H1 (cell line): Measurements from ENCODE around the gene RBM34. TPM values are rescaled to one million over a fixed set of nuclear protein-coding genes. Genes with fewer than 3 reads are reported as not detected.
A peak's percentile ranks its signal among the peaks of the same experiment; 100 is the strongest.

ENCODE experiments used
- CTCF ChIA-PET: fragments of 300-600 bp; sonication (Branson Sonifier 250); formaldehyde crosslinking; loops from one replicate; lab custom pipeline; 2021; ENCODE audit not compliant: partially characterized antibody; lab: Charles Lee
- POLR2A ChIA-PET: fragments of 300-600 bp; sonication (Branson Sonifier 250); formaldehyde crosslinking; loops from one replicate; lab custom pipeline; 2021; ENCODE audit warnings: inconsistent platforms; ENCODE audit not compliant: partially characterized antibody; lab: Charles Lee
- DNase-seq, 2 experiments: peaks; one replicate each; pipeline versions ENCODE4 v3.0.0 to v3.0.0-alpha.2; 2010 to 2022; ENCODE audit warnings: low spot score in 2 of 2, low read depth in 1 of 2, mixed read lengths in 1 of 2
- FAIRE-seq: peaks from 2 replicates; lab custom pipeline; 2011; peaks lifted over from hg19 to GRCh38; lab: Jason Lieb, UNC
- H2AFZ ChIP-seq: 2 replicates; pipeline ENCODE4 v1.8.1; 2012; ENCODE audit warnings: low read length, inconsistent platforms
- H2AK5ac ChIP-seq: 2 replicates; pipeline ENCODE4 v1.6.1; 2013; ENCODE audit warnings: low read depth, low read length
- H2BK120ac ChIP-seq: replicated peaks from 2 replicates; pipeline ENCODE3; 2013; ENCODE audit warnings: low read depth, low read length, inconsistent platforms
- H2BK12ac ChIP-seq: 2 replicates; pipeline ENCODE4 v1.6.1; 2013; ENCODE audit warnings: low read depth, low read length
- H2BK15ac ChIP-seq: 2 replicates; pipeline ENCODE4 v1.6.1; 2013; ENCODE audit warnings: low read length
- H2BK20ac ChIP-seq: 2 replicates; pipeline ENCODE4 v1.6.1; 2013; ENCODE audit warnings: low read length
- H2BK5ac ChIP-seq: 2 replicates; pipeline ENCODE4 v1.6.1; 2013; ENCODE audit warnings: low read depth, low read length
- H3K14ac ChIP-seq: 2 replicates; pipeline ENCODE4 v1.6.1; 2013; ENCODE audit warnings: inconsistent platforms; ENCODE audit not compliant: insufficient read length
- H3K18ac ChIP-seq: 2 replicates; pipeline ENCODE4 v1.6.1; 2013; ENCODE audit warnings: low read length; ENCODE audit errors: extremely low read depth
- H3K23ac ChIP-seq: 2 replicates; pipeline ENCODE4 v1.6.1; 2013; ENCODE audit warnings: inconsistent platforms; ENCODE audit not compliant: insufficient read length
- H3K23me2 ChIP-seq: 2 replicates; pipeline ENCODE4 v1.6.1; 2013; ENCODE audit warnings: low read depth, low read length
- H3K27ac ChIP-seq: 2 replicates; pipeline ENCODE4 v1.6.1; 2011; ENCODE audit warnings: low read depth, low read length, inconsistent platforms
- H3K27me3 ChIP-seq, 4 experiments: replicated peaks in 1 of 4; 1 replicate in 1 of 4; 2 replicates in 3 of 4; pipeline versions ENCODE4 v1.6.1 to v1.8.1; 2011 to 2013; ENCODE audit warnings: low read length in 3 of 4, mild to moderate bottlenecking in 3 of 4, inconsistent platforms in 2 of 4, mixed read lengths in 2 of 4, moderate library complexity in 1 of 4; ENCODE audit not compliant: control insufficient read depth in 3 of 4, insufficient read depth in 3 of 4; ENCODE audit errors: extremely low read depth in 1 of 4
- H3K36me3 ChIP-seq, 4 experiments: 2 replicates each; pipeline versions ENCODE4 v1.6.1 to v1.8.1; 2011 to 2013; ENCODE audit warnings: mild to moderate bottlenecking in 4 of 4, low read length in 3 of 4, moderate library complexity in 2 of 4, control low read depth in 1 of 4, inconsistent platforms in 1 of 4; ENCODE audit not compliant: insufficient read depth in 4 of 4, control insufficient read depth in 2 of 4
- H3K4ac ChIP-seq: replicated peaks from 2 replicates; pipeline ENCODE3; 2013; ENCODE audit warnings: low read length, low read depth, mixed read lengths, inconsistent platforms; ENCODE audit not compliant: insufficient read length
- H3K4me1 ChIP-seq, 4 experiments: replicated peaks in 1 of 4; 1 replicate in 1 of 4; 2 replicates in 3 of 4; pipeline versions ENCODE4 v1.6.1 to v1.8.1; 2011 to 2013; ENCODE audit warnings: low read length in 3 of 4, inconsistent platforms in 2 of 4, mixed read lengths in 1 of 4; ENCODE audit not compliant: insufficient read depth in 4 of 4, control insufficient read depth in 3 of 4
- H3K4me2 ChIP-seq, 2 experiments: 2 replicates each; pipeline versions ENCODE4 v1.6.1 to v1.8.1; 2011 to 2013; ENCODE audit warnings: low read depth in 2 of 2, low read length in 2 of 2, control low read depth in 1 of 2, inconsistent platforms in 1 of 2, mild to moderate bottlenecking in 1 of 2; ENCODE audit not compliant: insufficient read depth in 1 of 2
- H3K4me3 ChIP-seq, 4 experiments: fragments of 200-600, 300-600 bp in 1 of 4; sonication (generic), shearing (Covaris generic), sonication (Bioruptor Twin) in 1 of 4; 2 replicates each; pipeline versions ENCODE4 v1.5.1 to v1.8.1; 2011 to 2016; ENCODE audit warnings: low read length in 4 of 4, low read depth in 3 of 4, control low read depth in 2 of 4, inconsistent platforms in 2 of 4, mild to moderate bottlenecking in 2 of 4, mixed read lengths in 1 of 4, moderate library complexity in 1 of 4; ENCODE audit not compliant: insufficient read depth in 2 of 4; ENCODE audit errors: extremely low read depth in 1 of 4
- H3K56ac ChIP-seq: replicated peaks from 2 replicates; pipeline ENCODE3; 2013; ENCODE audit warnings: low read depth, mild to moderate bottlenecking, mixed read lengths, low read length, inconsistent platforms; ENCODE audit not compliant: insufficient read length
- H3K79me1 ChIP-seq: 2 replicates; pipeline ENCODE4 v1.6.1; 2013; ENCODE audit warnings: low read depth, low read length, control low read depth
- H3K79me2 ChIP-seq, 2 experiments: 2 replicates each; pipeline versions ENCODE4 v1.6.1 to v1.8.1; 2012 to 2013; ENCODE audit warnings: low read length in 2 of 2, mild to moderate bottlenecking in 2 of 2, inconsistent platforms in 1 of 2; ENCODE audit not compliant: insufficient read depth in 2 of 2, control insufficient read depth in 1 of 2
- H3K9ac ChIP-seq, 4 experiments: replicated peaks in 1 of 4; 1 replicate in 1 of 4; 2 replicates in 3 of 4; pipeline versions ENCODE4 v1.6.1 to v1.8.1; 2011 to 2013; ENCODE audit warnings: low read depth in 3 of 4, low read length in 3 of 4, control low read depth in 2 of 4, mild to moderate bottlenecking in 2 of 4, moderate library complexity in 2 of 4, inconsistent platforms in 1 of 4; ENCODE audit errors: extremely low read depth in 1 of 4
- H3K9me3 ChIP-seq, 2 experiments: 2 replicates each; pipeline versions ENCODE4 v1.6.1 to v1.8.1; 2012 to 2013; ENCODE audit warnings: mild to moderate bottlenecking in 2 of 2, moderate library complexity in 2 of 2, control low read depth in 1 of 2, inconsistent platforms in 1 of 2, low read depth in 1 of 2, low read length in 1 of 2, mixed read lengths in 1 of 2; ENCODE audit not compliant: insufficient read depth in 2 of 2
- H4K20me1 ChIP-seq, 2 experiments: replicated peaks in 1 of 2; 2 replicates each; pipeline versions ENCODE3 to v1.8.1; 2011 to 2013; ENCODE audit warnings: inconsistent platforms in 2 of 2, low read length in 2 of 2, mild to moderate bottlenecking in 1 of 2; ENCODE audit not compliant: insufficient read depth in 2 of 2, control insufficient read depth in 1 of 2
- H4K5ac ChIP-seq: 2 replicates; pipeline ENCODE4 v1.6.1; 2013; ENCODE audit warnings: low read length, low read depth, mixed read lengths, inconsistent platforms; ENCODE audit not compliant: insufficient read length
- H4K8ac ChIP-seq: 2 replicates; pipeline ENCODE4 v1.8.0; 2013; ENCODE audit warnings: mild to moderate bottlenecking, moderate library complexity, low read length, inconsistent platforms; ENCODE audit not compliant: insufficient read depth; ENCODE audit errors: extremely low read depth
- H4K91ac ChIP-seq: replicated peaks from 2 replicates; pipeline ENCODE3; 2013; ENCODE audit warnings: low read length, mixed read lengths, inconsistent platforms; ENCODE audit not compliant: insufficient read length
- JUN ChIP-seq: IDR thresholded peaks from 2 replicates; pipeline ENCODE4 v1.6.1; 2011; ENCODE audit warnings: low read depth, mild to moderate bottlenecking, improper control_type of control experiment, low read length
- POLR2A ChIP-seq, 2 experiments: IDR thresholded peaks; 1 replicate in 1 of 2; 2 replicates in 1 of 2; pipeline ENCODE4 v1.6.1; 2011; ENCODE audit warnings: low read depth in 2 of 2, low read length in 2 of 2, mild to moderate bottlenecking in 2 of 2; ENCODE audit errors: control extremely low read depth in 1 of 2
- POLR2AphosphoS5 ChIP-seq: IDR thresholded peaks from 2 replicates; pipeline ENCODE4 v1.6.1; 2011; ENCODE audit warnings: low read depth, low read length
- WGBS, 2 experiments: shearing (Covaris generic) in 1 of 2; methylation state at CpG; one replicate each; pipeline versions ENCODE4 v1.1.6 to v1.1.7; 2013 to 2015; ENCODE audit warnings: low lambda C conversion rate in 2 of 2, mixed read lengths in 2 of 2, inconsistent platforms in 1 of 2, low coverage in 1 of 2, missing lambda C conversion rate in 1 of 2; ENCODE audit not compliant: insufficient replicate concordance in 2 of 2, insufficient coverage in 1 of 2, insufficient read length in 1 of 2; ENCODE audit errors: extremely low coverage in 1 of 2, missing lambda C conversion rate in 1 of 2; 5-methylcytosine and 5-hydroxymethylcytosine counted together
- polyA plus RNA-seq, 7 experiments: library from polyadenylated mRNA; depleted of rRNA in 3 of 7; stranded (reverse) in 5 of 7; unstranded in 2 of 7; fragments of >200 nt in 5 of 7; fragments of 200-250 nt in 2 of 7; gene quantifications; 1 replicate in 5 of 7; 2 replicates in 1 of 7; 4 replicates in 1 of 7; pipeline versions ENCODE4 v1.2.1 to v1.2.3, GENCODE V29; 2011 to 2013; ENCODE audit warnings: missing spikeins in 2 of 7, mixed read lengths in 2 of 7
- total RNA-seq: library from RNA; stranded (reverse); fragmentation: NEBNext Ultra II Directional; extraction: Animal tissue kit (Norgen Biotek cat#: 25700); gene quantifications from 2 replicates; pipeline ENCODE4 v1.2.1, GENCODE V29; 2021

Gene RBM34
- total and polyA plus RNA-seq, 2 of the 8 experiments (the other 6 are each of a cell fraction or from before 2014, with no cell fraction given), result 18.8 to 108 TPM

DNA sequence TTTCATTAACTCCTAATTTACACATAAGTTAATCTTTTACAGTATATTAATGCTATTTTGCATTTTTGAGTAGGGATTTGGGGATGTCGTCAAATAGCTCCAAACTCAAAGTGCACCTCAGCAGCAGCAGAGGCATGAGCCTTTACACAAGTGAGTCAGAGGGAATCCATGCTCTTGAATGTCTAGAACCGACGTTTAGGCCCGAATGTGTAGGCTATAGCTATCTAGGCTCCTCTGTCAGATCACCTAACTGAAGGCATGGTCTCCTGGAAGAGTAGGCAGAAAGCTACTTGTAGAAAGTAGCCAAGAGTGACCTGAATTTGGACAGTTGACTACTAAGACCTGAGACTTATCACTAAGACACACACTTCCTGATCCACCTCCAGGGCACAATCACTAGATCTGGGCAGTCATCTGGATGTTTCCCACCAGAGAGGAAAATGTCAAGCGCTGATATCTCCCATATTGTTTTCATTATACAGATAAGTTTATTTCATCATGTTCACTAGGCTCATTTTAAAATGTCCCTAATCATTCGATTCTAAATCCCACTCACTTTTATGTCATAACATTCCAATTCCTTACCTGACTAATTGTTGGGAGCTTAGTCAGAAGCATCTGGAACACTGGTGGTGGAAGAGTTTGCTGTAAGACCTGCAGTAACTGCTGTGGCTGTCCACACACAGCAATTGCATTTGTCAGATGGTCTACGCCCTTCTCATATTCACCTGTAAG lies 47.7 kb downstream of the RBM34 start:
- Histone ChIP-seq H3K27me3 (no peaks in the 10 kb centered on the region), H4K5ac (no peak overlapping the region), H3K79me1 (peaks cover 4% of the 10 kb centered on the region), H3K18ac (no peak overlapping the region), H3K27ac (no peak overlapping the region), H3K14ac (no peak overlapping the region), H3K36me3 (peaks cover 34 to 90% (median 72%) of the 10 kb centered on the region in 4 experiments), H3K4ac (no peak overlapping the region), H3K79me2 (peaks cover 0 to 46% of the 10 kb centered on the region in 2 experiments; a peak in 3 of 4 replicates), H3K23me2 (no peaks in the 10 kb centered on the region), H4K91ac (no peak overlapping the region), H2BK120ac (no peak overlapping the region), H2BK5ac (no peak overlapping the region), H2AFZ (no peak overlapping the region), H2BK15ac (no peak overlapping the region), H3K4me3 (no peak overlapping the region), H3K4me2 (no peak overlapping the region), H3K56ac (no peak overlapping the region), H2BK20ac (no peak overlapping the region), H3K9me3 (no peaks in the 10 kb centered on the region), H2BK12ac (no peak overlapping the region), H3K9ac (no peak overlapping the region), H3K23ac (no peak overlapping the region), H4K20me1 (peaks cover 6 to 12% of the 10 kb centered on the region in 2 experiments), H2AK5ac (no peak overlapping the region), H3K4me1 (no peaks in the 10 kb centered on the region), H4K8ac (no peak overlapping the region)
- 95% methylated on average over 7 of the region's 7 CpGs; no CpG with 5 or more reads in 1 of the 2 experiments for WGBS, 2 experiments
- TF ChIP-seq POLR2AphosphoS5 (0 out of 2 replicates have a peak, but pooled peaks have one; percentile 27), JUN (no peak), POLR2A (IDR thresholded peaks at IDR 0.05; ENCODE audit: control extremely low read depth in 1 of 2, low read depth in 2 of 2, low read length in 2 of 2) (peak in 1 of 2 experiments; percentile 35; a peak in 1 of 3 replicates)
- POLR2A ChIA-PET, result interaction anchor here (0.7 to 3.3 kb wide), 5 partner anchors 9 to 46 kb away, joined by 3 to 24 read pairs (median 4); no protein-coding TSS in a partner anchor
- peak in 1 of 2 experiments; percentile 27 for DNase-seq
- CTCF ChIA-PET, result no interaction called here
- FAIRE-seq, result no peak
